NCI-H187 treated with DMSO at 0.1 percent for 48 hours (cell line): Measurements from ENCODE around the gene DGCR8.

Experiments used
- DNase-seq: peaks from one replicate; lab custom pipeline; 2025; lab: John Stamatoyannopoulos, UW

The DGCR8 gene

DNA sequence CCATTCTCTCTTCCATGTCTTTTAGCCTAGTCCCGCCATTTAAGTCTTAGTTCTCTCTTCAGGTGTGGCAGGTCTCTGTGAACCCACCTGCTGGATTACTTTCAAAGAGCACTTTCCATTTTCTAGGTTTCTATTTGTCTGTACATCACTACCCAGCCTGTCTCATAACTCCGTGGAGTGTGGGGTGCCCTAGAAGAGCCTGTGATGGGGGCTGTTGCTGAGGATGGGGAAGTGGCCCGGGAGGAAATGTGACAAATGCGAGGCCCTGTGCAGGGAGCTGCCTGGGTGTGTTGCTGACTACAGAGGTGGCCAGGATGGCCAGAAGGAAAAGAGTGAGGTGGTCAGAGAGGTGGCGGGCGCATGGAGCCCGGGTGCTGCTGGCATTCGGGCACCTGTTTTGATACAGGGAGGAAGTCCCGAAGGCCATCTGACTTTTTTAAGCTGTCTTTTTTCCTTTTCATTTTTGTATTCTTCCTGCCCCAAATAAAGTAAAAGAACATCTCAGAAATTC is 10.7 kb downstream of the DGCR8 start:
- no peak for DNase-seq

GRCh38 chr22:20091690-20092476 is 11.8 kb downstream of the DGCR8 start:
- no peak for DNase-seq

GRCh38 chr22:20092477-20092854 is 12.4 kb downstream of the DGCR8 start:
- DNase-seq: no peak

GRCh38 chr22:20093418-20094196 is 13.6 kb downstream of the DGCR8 start:
- DNase-seq: no peak

DNA sequence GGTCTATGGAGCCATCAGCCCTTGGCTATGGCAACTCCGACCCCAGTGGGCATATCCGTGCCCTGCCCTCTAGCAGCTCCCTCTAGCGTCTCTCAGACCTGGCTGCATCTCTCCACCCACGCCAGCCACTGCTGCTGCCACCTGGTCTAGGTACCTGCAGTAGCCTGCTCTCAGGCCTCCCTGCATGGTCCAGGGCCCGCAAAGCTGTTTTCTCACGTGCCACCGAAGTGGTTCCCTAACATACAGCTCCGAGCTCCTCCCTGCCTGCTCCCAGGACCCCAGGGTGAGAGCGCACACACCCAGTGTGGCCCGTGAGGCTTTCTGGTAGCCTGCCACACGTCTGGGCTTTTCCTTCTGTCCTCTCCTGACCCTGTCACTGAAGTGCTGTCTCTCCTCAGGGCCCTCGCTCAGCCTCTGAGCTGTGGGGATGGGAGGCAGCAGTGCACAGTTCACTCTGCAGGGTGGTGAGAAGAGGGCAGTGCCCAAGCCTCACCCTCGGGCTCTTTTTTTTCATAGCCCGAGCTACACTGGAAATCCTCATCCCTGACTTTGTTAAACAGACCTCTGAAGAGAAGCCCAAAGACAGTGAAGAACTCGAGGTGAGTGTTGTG is 14.3 kb downstream of the DGCR8 start:
- DNase-seq: no peak

- DNase-seq: no peak
Measured at GRCh38 chr22:20095521-20095920, 15.5 kb downstream of the DGCR8 start.

- DNase-seq: no peak
Measured at GRCh38 chr22:20096574-20097420, 16.8 kb downstream of the DGCR8 start.

GRCh38 chr22:20099099-20099711 is 19.2 kb downstream of the DGCR8 start:
- no peak for DNase-seq

GRCh38 chr22:20101638-20102037 is 21.6 kb downstream of the DGCR8 start:
- DNase-seq: no peak

- no peak for DNase-seq
Measured at GRCh38 chr22:20102203-20102780, 22.3 kb downstream of the DGCR8 start.

- DNase-seq: no peak
Measured at GRCh38 chr22:20105456-20106204, 25.6 kb downstream of the DGCR8 start.

DNA sequence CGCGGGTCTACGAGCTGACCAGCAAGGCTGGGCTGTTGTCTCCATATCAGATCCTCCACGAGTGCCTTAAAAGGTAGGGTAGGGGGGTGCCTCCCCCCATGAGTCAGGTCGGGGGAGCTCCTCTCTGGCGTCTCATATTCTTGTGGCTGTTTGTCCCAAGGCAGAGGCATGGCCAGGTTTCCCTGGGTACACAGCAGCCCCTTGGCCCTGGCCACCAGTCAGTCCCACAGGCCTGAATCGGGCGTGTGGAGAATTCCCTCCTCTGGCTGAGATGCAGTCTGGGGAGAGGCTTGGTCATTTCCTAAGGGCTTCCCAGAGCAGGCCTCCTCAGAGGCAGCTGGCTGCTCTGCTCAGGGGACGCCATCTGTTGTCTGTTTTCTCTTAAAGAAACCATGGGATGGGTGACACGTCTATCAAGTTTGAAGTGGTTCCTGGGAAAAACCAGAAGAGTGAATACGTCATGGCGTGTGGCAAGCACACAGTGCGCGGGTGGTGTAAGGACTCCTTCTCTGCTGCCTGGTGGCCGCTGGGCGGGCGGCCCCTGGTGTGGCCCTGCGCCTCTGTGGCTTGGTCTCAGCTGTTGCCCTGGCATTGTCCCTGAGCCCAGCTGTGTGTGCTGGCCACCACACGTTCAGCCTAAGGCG is 26.3 kb downstream of the DGCR8 start:
- no peak for DNase-seq

DNA sequence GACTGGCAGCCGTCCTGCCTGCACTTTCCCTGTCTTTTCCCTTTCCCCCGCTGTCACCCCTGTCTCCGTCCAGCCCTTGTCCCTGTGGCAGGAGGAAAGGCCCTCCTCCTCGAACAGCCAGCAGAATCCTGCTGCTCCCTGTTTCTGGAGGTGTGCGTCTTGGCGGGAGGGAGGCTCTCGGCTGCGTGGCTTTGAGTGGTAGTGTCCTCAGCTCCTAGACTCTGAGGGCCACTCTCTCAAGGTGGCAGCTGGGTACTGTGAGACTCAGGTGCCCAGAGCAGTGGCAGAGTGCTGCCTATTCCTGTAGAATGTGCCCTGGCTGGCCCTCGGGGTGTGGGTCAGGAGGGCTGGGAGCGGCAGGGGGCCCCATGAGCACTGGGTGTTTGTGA is 26.8 kb downstream of the DGCR8 start:
- no peak for DNase-seq

- DNase-seq: no peak
Measured at GRCh38 chr22:20107471-20107901, 27.4 kb downstream of the DGCR8 start.

GRCh38 chr22:20107951-20108756 is 28.1 kb downstream of the DGCR8 start:
- no peak for DNase-seq

DNA sequence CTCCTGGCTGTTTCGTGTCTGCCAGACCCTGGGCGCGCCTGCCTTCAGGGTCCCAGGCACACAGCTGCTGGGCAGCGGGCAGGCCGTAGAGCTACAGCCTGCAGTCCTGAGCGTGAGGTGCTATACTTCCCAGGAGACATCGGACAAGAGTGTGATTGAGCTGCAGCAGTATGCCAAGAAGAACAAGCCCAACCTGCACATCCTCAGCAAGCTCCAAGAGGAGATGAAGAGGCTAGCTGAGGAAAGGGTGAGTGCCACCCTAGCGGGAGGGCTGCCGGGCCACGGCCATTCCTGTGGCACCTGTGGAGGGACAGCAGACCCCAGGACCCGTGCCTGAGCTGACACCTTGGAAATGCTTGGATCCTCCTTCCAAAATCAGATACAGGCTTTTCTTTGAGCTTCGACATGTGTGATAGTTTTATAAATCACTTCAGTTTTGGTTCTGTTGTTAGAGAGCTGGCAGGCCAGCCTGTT is 28.8 kb downstream of the DGCR8 start:
- no peak for DNase-seq

DNA sequence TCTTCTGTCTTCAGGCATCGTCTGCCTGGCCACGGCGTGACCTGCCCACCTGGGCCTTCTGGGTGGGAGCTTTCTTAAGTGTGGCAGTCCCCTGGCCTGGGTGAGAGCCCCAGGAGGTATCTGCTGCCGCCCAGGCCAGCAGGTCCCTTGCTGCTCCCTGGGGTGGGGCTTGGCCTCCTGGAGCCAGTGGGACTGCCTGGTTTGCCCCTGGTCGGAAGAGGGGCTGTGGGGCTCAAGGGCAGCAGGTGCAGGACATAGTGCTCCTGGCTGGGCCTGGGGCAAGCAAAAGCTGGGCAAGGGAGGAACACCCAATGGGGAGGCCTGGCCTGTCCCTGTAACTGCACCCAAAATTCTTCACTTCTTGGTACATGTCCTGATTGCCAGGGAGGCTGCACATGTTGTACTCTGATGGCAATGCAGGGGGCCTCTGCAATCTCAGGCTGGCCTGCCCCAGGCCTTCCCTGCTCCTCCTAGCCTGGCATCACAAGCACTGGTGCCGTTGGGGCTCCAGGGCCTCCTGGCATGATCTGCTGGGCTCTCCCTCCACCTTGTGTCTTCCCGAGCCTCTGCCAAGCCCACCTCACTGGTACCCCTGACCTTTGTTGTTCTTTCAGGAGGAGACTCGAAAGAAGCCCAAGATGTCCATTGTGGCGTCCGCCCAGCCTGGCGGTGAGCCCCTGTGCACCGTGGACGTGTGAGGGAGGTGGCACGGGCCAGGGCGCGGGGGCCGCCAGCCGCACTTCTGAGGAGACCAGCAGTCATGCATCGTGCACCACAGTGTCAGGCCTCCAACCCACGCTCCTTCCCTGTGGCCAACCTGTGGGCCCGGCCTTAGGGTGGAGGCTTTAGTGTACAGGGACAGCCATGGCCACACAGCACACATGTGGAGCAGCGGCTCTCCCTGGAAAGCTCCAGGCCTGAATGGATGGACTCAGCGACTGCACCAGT is 29.6 kb downstream of the DGCR8 start:
- no peak for DNase-seq
